ENCODE data around the gene ELAPOR1.
"Not testable (repeated sequence)": the region's sequence is repeated elsewhere in the genome, so short reads cannot be mapped to it uniquely, and the experiment has no call there.

Gene ELAPOR1

DNA sequence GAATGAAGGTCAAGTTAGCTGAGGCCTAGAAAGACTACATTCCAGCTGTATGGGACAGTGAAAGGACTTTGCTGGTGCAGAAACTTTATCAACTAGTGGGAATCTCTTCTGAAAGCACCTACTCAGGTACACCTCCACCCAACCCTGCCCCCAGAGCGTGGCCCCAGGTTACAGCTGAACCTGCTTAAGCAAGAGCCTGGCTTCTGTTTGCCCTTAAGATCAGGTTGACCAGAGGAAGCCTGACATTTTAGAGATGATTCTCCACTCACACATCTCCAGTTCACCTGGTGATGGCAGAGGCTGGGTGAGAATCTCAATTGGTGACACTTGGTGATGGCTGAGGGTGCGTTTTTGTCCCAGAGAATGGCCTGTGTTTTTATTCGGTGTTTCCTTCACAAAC, 24.0 kb downstream of the ELAPOR1 start:
- DNase-seq (ENCODE audit: low spot score) = no peak

DNA sequence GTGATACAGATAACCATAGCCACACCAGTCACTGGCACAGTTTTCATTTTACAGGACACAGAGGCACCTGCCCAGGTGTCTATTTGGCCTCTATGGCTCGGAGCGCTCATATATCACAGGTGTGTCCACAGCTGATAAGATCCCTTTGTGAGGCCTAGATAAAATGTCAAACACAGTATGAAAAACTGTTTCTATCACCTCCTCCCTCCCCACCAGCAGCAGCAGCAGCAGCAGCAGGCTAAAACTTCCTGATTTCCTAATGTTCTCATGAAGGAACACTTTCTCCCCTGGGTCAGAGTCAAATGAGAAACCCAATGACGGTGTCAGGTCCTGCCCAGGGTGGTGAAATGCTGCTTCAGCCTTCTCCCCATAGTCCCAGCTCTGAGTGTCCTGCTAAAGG, 24.4 kb downstream of the ELAPOR1 start:
- DNase-seq (ENCODE audit: low spot score) = no peak

DNA sequence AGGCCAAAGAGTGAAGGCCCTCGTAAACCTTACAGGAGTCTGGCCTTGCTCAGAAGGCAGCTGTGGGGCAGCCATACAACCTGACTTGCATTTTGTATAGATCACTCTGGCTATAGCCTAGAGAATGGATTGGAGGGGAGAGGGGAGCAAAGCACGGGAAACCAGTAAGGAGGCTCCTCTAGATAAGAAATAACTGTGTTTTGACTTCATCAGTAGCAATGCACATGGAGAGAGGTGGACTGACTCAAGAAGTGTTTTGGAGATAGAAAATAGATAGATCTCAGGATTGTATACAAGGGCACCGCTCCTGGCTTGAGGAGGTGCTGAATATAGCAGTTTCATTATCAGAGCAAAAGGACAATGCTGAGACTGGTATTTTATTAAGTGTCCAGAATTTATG, 26.5 kb downstream of the ELAPOR1 start:
- no peak for DNase-seq (ENCODE audit: low spot score)

DNA sequence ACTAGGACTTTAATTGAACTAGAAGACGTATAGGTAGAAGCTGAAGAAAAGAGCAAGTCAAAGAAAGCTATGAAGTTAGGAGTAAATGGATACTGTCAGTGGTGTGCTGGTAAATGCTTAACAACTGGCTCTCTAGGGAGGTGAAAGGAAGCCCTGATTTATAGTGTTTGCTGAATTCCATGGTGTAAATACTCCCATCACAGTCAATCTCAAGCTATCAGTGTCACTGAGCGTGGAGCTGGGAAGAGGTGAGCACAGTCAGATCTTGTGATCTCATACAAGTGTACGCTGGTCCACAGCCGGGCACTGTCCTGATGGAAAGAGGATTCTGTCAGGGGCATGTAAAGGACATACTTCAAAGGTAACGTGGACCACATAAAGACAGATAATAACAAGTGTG, 28.3 kb downstream of the ELAPOR1 start:
- no peak for DNase-seq (ENCODE audit: low spot score)

DNA sequence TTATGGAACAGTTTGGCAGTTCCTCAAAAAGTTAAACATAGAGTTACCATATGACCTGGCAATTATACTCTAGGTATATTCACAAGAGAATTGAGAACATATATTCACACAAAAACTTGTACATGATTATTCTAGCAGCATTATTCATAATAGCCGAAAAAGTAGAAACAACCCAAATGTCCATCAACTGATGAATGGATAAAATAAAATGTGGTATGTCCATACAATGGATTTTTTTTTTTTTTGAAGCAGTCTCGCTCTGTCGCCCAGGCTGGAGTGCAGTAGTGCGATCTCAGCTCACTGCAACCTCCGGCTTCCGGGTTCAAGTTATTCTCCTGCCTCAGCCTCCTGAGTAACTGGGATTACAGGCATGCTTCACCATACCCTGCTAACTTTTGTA, 28.8 kb downstream of the ELAPOR1 start:
- not testable (repeated sequence) for DNase-seq (ENCODE audit: low spot score)

DNA sequence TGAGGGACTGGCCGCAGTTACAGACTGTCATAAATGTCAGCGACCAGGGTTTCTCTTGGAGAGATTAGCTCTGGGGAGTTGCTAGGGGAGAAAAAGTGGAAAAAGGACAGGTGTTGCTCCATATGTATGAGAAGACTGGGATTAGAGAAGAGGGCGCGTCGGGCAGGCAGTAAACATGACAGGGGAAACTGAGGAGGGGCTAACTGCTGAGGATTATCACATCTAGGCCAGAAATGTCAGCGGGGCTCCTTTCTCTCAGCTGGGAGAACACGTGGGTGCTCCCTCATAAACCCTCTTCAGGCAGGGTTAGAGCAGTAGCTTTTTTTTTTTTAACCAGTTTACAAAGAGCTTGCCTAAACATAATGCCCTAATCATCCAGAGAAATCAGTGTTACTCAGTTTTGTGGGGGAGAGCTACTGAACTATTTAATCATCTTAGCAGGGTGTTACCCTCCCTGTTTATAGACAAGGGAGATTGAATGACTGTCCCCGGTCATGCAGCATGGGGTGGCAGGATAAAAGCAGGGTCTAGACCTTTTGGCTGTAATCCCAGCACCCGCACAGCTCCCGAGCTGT, 35.2 kb downstream of the ELAPOR1 start:
- DNase-seq (ENCODE audit: low spot score) = no peak

DNA sequence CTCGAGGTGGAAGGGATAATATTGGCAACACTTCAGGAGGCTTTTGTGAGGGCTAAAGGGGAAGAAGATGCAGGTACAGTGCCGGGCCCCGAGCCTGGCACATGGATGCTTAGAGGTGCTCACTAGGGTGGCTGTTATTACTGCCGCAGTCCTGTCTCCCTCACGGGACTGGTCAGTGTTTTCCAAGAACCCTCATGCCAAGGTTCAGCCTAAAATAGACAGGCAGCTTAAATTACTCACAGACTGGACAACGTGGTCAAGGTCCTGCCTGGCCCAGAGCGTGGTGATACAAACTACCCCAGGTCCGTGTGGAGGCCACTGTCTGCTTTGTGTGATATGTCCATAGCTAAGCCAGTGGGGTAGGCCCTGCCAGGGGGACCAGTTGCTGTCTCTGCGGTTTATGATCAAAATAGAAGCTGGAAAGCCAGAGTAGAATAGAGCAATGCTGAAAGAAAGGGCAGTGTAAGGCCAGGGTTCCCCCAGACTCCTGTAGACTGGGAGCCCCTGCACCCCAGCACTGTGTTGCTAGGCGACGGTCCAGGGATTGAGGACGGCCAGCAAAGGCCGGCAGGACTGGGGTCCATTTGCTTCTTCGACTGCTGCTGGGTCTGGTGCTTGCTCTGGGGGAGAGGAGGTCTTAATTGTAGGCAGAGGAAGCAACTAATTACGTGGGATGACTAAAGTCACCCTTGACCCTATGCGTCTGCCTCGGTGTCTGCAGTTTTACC, 36.1 kb downstream of the ELAPOR1 start:
- no peak for DNase-seq (ENCODE audit: low spot score)

DNA sequence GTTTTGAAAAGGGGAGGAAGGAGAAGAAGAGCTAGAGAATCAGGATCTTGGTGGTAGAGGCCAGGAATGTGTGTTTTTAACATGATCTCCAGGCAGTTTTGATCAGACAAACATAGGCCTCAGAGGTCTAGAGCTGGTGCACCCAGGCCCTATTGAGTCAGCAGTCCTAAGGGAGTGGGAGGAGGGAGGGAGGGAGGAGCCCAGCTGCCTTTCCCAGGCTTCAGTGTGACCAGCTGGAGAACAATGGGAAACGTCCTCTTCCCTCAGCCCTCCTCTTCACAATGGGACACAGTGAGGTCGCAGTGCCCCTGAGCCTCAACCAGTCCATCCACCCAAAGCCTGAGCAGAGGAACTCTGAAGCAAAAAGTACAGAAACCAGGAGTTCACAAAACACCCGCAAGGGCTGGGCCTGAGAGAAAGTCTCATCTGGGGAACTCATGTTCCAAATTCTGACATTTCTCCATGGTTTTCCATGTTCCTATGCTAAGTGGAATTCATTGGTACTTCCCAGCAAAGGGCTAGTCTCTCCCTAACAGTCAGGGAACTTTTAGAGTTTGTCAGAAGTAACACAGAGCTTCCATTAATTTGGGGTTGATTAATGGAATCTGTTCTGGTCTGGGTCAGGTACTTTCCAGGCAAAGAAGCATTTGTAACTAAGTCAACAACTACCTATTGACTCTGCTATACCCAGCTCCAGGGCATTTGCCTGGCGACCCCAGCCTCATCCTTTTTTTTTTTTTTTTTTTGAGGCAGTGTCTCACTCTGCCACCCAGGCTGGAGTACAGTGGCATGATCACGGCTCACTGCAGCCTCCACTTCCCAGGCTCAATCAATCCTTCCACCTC, 37.5 kb downstream of the ELAPOR1 start:
- no peak for DNase-seq (ENCODE audit: low spot score)

DNA sequence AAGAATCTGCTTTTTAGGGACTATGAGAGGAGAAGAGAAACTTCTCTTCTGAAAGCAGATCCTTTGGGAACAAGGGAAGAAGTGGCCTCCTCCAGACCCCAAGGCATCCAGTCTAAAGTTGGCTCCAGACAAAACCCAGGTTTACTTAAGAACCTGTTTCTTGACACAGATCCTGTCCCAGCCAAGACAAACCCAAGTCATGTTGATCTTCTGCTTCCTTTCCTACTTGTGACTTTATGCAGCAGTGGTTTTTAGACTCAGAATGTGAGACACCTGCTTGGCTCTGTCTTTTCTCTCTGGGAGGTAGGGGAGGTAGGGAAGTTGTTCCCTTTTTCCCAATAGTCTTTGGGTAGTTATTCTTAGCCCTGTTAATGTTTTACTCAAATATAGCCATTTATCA, 38.3 kb downstream of the ELAPOR1 start:
- no peak for DNase-seq (ENCODE audit: low spot score)

DNA sequence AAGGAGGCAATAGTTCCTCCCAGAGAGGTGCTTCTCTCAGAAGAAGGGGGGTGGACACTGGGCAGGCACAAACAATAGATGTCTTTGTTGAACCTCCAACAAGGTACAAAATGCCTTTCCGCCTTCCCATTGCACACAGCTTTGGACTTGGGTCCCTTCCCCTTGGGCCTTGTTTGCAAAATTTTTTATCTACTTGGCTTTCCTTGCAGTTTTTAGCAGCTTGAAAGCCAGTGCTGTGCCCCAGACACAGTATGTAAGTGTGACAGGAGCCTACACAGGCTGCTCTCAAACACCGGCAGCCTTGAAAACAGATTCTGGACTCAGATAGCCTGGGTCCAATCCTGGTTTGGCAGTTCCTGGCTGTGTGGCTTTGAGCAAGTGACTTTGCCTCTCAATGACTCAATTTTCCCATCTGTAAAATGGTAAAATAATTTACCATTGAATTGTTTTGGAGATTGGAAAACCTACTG, 43.0 kb downstream of the ELAPOR1 start:
- DNase-seq (ENCODE audit: low spot score) = no peak

DNA sequence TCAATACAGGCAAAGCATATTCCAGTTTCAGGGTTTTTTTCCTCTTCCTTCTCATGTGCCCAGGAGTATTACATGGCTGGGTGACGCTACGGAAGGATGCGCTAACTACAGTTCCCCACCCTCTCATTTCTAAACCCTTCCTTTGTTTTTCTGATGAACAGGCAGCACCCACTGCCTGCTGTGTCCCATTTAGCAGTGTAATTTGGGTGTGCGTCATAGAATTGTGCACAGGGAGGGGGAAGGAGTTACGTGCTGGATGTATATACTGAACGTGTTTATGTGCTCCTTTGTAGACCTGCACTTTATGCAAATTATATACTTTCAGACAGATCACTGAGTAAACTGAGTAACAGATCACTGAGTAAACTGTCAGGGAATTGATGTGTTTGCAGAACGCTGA, 44.5 kb downstream of the ELAPOR1 start:
- no peak for DNase-seq (ENCODE audit: low spot score)

DNA sequence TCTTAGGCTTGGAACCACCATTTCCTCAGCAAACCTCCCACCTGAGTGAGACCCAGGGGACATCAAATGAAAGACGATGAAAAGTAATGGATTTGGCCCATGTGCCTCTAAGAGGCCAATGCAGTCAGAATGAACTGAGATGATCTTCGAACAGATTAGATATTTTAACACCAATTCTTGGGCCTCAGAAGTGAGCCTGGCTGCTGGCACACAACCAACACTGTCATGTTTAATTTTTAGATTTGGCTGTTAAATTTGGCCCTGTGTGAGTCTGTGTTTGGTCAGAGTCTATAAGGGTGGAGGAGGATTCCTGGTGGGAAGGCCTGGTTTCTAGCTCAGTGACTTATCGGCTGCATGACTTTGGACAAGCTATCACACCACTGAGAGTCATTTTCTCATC, 45.4 kb downstream of the ELAPOR1 start:
- DNase-seq (ENCODE audit: low spot score) = no peak

DNA sequence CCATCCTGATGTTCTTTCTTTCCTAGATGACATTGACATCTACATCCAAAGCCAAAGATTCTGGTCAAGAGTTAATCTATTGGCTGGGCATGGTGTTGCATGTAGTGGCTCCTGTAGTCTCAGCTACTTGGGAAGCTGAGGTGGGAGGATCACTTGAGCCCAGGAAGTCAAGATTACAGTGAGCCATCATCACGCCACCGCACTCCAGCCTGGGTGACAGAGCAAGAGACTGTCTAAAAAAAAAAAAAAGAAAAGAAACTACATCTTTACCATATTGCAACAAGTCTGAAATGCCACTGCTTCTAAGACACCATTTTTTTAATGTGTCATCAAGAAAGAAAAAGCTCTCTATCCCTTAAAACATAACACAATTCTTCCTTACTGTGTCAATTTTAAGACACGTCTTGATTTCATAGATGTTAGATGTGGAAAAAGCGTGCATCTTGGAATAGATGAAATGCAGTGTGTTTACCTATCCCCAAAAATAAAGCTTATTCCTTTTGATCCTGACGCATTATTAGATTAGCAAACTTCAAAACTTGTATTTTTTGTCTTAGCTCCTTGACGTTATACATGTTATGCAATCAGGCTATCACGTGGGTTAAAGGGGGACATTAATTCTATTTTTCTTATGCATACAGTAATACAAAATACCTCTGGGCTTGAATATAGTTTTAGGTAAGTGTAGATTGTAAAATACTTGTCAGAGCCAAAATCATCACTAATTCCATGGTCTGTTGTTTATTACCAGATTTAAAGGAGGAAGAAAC, 46.3 kb downstream of the ELAPOR1 start:
- DNase-seq (ENCODE audit: low spot score) = no peak

DNA sequence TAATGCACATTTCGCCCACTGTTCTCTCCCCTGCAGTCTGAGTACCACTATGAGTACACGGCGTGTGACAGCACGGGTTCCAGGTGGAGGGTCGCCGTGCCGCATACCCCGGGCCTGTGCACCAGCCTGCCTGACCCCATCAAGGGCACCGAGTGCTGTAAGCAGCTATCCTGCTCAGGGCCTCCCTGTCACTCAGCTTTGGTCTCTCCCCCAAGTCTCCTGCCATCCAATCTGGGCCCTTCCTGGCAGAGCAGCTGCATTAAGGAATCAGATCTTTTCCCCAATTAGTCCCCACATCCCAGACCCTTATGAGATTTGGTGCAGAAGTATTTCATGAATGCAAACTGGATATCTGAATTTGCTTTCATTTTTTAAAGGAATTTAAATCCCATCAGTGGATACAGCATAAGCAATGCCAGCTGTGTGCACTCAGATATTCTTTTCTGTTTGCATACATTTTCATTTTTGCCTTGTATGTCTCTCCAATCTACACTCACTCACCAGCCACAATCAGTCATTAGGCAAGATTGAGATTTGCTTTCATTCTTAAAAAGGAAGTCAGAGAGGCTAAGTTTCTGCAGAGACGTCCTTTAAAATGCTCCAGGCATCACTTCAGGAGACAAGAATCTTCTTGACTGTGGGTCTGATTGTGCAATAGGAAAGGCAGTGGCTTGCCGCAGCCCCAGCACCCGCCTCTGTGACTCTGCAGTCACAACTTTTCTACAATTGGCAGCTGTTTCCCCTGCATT, 48.1 kb downstream of the ELAPOR1 start:
- no peak for DNase-seq (ENCODE audit: low spot score)

DNA sequence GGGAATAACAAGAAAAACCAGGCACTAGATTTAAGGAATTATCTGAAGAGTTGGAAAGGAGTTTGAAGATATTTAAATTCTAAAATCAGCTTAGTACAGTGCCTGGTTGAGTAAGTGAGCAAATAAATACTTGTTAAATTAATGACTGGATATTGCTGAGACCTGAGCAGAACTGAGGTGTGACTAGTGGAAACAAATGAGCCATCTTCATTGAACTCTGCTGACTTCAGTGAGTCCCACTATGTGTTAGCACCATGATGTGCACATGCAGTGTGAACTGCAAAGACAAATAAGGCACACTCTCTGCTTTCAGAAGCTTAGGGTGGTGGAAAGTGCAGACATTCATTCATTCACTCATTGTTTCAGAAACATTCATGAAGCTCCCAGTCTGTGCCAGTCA, 48.7 kb downstream of the ELAPOR1 start:
- DNase-seq (ENCODE audit: low spot score) = no peak

DNA sequence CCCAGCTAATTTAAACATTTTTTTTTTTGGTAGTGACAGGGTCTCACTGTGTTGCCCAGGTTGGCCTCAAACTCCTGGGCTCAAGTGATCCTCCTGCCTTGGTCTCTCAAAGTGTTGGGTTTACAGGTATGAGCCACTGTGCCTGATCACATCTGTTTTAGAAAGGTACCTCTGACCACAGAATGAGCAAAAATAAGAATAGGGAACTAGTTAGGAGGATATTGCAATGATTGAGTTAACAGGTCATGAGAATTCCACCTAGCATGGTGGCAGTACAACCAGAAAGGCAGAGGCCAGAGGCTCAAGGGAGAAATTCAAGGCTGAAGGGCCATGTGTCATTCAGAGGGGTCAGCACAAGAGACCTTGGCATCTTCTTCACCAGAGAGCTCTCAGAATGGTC, 49.6 kb downstream of the ELAPOR1 start:
- no peak for DNase-seq (ENCODE audit: low spot score)

Measured in germinal center (tissue), 1 donor.